ENCODE data around the gene HIVEP2. TPM values are rescaled to one million over a fixed set of nuclear protein-coding genes. Genes with fewer than 3 reads are reported as not detected.
A peak's percentile ranks its signal among the peaks of the same experiment; 100 is the strongest.

Gene HIVEP2
- total and polyA plus RNA-seq, 10 donors: 2.5 to 41.3 (median 30.3) TPM

DNA sequence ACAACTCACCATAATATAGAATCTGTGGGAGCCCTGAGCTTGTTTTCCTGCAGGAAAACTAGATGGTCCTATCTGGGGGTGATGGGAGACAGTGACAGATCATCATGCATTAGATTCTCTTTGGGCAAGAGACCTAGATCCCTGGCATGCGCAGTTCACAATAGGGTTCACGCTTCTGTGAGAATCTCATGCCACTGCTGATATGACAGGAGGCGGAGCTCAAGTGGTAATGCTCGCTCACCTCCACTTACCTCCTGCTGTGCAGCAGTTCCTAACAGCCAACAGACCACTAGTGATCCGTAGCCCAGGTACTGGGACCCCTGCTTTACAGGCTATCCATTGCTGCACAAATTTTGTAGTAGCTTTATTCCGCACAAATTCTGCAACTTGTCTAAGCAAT, 84.5 kb downstream of the HIVEP2 start:
- 93 to 96% (median 94%) methylated on average over 6 of the region's 6 CpGs for WGBS, 5 donors
- H3K36me3 ChIP-seq: no peaks in the 10 kb centered on the region
- H3K4me1 ChIP-seq: peaks cover under 1 to 86% (median 36%) of the 10 kb centered on the region in 6 donors
- no peak overlapping the region for H3K4me3 ChIP-seq
- no peak for DNase-seq
- no peaks in the 10 kb centered on the region for H3K9me3 ChIP-seq
- peak overlapping the region in 1 of 8 donors; percentile 11 for H3K27ac ChIP-seq
- TF ChIP-seq POLR2A (IDR thresholded peaks at IDR 0.05) (no peak), POLR2AphosphoS5 (IDR thresholded peaks at IDR 0.05) (no peak)
- TF ChIP-seq, protein P1, sequence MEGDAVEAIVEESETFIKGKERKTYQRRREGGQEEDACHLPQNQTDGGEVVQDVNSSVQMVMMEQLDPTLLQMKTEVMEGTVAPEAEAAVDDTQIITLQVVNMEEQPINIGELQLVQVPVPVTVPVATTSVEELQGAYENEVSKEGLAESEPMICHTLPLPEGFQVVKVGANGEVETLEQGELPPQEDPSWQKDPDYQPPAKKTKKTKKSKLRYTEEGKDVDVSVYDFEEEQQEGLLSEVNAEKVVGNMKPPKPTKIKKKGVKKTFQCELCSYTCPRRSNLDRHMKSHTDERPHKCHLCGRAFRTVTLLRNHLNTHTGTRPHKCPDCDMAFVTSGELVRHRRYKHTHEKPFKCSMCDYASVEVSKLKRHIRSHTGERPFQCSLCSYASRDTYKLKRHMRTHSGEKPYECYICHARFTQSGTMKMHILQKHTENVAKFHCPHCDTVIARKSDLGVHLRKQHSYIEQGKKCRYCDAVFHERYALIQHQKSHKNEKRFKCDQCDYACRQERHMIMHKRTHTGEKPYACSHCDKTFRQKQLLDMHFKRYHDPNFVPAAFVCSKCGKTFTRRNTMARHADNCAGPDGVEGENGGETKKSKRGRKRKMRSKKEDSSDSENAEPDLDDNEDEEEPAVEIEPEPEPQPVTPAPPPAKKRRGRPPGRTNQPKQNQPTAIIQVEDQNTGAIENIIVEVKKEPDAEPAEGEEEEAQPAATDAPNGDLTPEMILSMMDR (IDR thresholded peaks at IDR 0.05 in 8 of 11, conservative IDR thresholded peaks at IDR 0.05 in 3 of 11): no peak
- H3K27me3 ChIP-seq (replicated peaks in 1 of 7): no peaks in the 10 kb centered on the region
- intact Hi-C loops (cut with DNase I; ENCODE audit: low total_unique reads): no loop called here

DNA sequence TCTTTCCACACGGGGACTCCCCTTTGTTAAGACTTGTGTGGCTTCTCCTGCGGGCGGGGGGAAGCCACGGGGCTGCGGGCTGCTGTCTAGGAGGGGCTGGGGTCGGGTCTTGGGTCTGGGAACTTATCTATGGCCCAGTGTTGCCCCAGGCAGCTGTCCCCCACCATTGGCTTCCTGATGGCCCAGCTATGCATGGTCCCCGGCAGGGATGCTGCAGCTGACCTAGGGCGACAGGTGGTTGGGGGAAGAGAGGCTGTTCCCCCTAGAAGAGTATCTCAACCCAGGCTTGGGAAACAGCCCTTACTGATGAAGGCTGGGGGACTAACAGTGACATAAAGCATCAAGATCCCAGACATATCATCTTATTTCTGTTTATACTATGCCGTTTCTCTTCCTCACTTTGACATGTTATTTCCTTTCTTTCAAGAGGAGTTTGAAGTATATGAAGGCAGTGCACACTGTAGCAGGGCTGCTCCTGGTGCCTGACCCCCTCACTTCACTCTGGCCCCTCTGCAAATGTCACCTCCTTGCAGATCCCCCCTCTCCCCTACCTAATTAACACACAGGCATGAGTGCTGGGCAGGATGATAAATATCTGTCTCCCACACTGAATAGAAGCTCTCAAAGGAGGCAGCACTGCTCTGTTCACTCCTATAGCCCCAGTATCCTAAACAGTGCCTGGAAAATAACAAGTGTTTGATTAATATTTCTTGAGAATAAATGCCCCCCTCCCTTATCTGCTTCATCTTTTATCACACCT, 87.0 kb downstream of the HIVEP2 start:
- WGBS, 5 donors: 32 to 47% (median 37%) methylated on average over 9 of the region's 9 CpGs
- Histone ChIP-seq H3K27me3 (replicated peaks in 1 of 7) (no peaks in the 10 kb centered on the region), H3K9me3 (no peaks in the 10 kb centered on the region), H3K4me1 (peaks cover 9 to 89% (median 59%) of the 10 kb centered on the region in 6 donors), H3K36me3 (no peaks in the 10 kb centered on the region), H3K4me3 (peak overlapping the region in 4 of 8 donors; percentile 7 to 55 (median 14)), H3K27ac (peak overlapping the region; percentile 61 to 91 (median 76))
- intact Hi-C loops (cut with DNase I; ENCODE audit: low total_unique reads): no loop called here
- TF ChIP-seq, protein P1 (IDR thresholded peaks at IDR 0.05 in 8 of 11, conservative IDR thresholded peaks at IDR 0.05 in 3 of 11): no peak
- TF ChIP-seq POLR2AphosphoS5 (IDR thresholded peaks at IDR 0.05): peak in 1 of 3 donors; percentile 21
- DNase-seq: peak; percentile 80

DNA sequence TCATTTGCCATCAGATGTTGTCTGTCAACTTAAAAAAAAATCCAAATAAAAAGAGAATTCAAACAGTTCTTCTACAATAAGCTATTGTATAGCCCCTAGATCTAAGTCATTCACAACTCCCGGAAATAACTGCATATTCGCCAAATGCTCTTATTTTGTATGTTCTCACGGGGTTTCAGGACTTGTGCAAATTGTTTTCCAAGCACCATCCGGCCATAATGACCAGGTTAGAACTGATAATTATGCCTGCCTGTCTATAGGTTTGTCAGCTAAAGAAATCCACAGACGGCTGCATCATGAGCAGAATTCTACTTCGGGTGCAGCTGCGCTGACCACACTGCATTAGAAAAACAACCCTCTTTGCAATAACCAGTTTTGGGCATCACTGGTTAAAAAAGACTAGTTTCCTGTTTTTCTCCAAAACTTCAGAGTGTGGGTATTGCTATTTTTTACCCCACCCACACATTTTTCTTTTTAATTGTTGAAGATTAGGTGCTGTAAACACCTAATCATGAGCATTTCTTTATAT, 87.7 kb downstream of the HIVEP2 start:
- Histone ChIP-seq H3K4me1 (peaks cover 9 to 96% (median 60%) of the 10 kb centered on the region in 6 donors), H3K27me3 (replicated peaks in 1 of 7) (no peaks in the 10 kb centered on the region), H3K4me3 (peak overlapping the region in 4 of 8 donors; percentile 7 to 55 (median 14)), H3K9me3 (no peaks in the 10 kb centered on the region), H3K36me3 (no peaks in the 10 kb centered on the region), H3K27ac (peak overlapping the region; percentile 61 to 91 (median 76))
- WGBS, 5 donors: 37 to 51% (median 43%) methylated on average over 7 of the region's 7 CpGs
- intact Hi-C loops (cut with DNase I; ENCODE audit: low total_unique reads): no loop called here
- no peak for DNase-seq
- TF ChIP-seq POLR2A (IDR thresholded peaks at IDR 0.05) (no peak), POLR2AphosphoS5 (IDR thresholded peaks at IDR 0.05) (no peak)
- TF ChIP-seq, protein P1 (IDR thresholded peaks at IDR 0.05 in 8 of 11, conservative IDR thresholded peaks at IDR 0.05 in 3 of 11): no peak

DNA sequence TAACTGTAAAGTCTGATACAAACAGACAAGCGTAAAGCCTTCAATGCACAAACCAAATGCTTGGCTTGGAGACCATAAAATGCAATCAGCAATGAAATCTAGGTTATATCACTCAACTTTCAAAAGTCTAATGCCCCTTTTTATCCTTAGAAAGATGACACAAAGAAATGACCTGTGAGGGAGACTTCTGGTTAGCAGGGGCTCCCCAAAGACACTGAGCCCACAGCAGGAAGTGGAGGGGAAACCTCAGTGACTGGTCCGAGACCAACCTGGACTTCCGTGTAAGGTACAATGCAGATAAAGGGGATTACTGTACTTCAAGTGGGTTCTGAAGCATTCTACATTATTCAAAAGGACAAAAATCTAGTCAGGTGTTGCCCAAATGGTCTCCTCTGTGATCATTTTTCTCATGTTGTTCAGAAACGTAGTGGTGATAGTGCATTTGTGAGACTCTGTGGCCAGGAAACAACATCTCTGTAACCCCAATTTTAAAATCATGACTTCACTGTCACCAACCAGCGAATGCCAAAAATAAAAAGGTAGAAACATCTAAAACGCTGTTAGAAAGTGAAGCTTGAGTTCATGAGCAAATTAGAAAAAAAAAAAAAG, 88.2 kb downstream of the HIVEP2 start:
- Histone ChIP-seq H3K9me3 (no peaks in the 10 kb centered on the region), H3K27ac (peak overlapping the region; percentile 61 to 91 (median 76)), H3K4me3 (peak overlapping the region in 4 of 8 donors; percentile 7 to 55 (median 14)), H3K4me1 (peaks cover 9 to 98% (median 60%) of the 10 kb centered on the region in 6 donors), H3K36me3 (no peaks in the 10 kb centered on the region), H3K27me3 (replicated peaks in 1 of 7) (no peaks in the 10 kb centered on the region)
- TF ChIP-seq POLR2AphosphoS5 (IDR thresholded peaks at IDR 0.05) (peak in 1 of 3 donors; percentile 37), POLR2A (IDR thresholded peaks at IDR 0.05) (no peak)
- no peak for DNase-seq
- intact Hi-C loops (cut with DNase I; ENCODE audit: low total_unique reads): no loop called here
- WGBS, 5 donors: 38 to 51% (median 43%) methylated on average over 6 of the region's 6 CpGs
